GM19468 (cell line): Measurements from ENCODE around the gene PLS3.
"Not testable (repeated sequence)": the region's sequence is repeated elsewhere in the genome, so short reads cannot be mapped to it uniquely, and the experiment has no call there.

ENCODE experiments used
- ATAC-seq: cut with Tn5 transposase; IDR thresholded peaks from one replicate; pipeline ENCODE4 v1.9.1; 2021; ENCODE audit warnings: mild to moderate bottlenecking, moderate library complexity, moderate number of reproducible peaks; ENCODE audit not compliant: unreplicated experiment; ENCODE audit errors: extremely low read depth

PLS3 gene

GRCh38 chrX:115560978-115561604, at the start of gene PLS3:
Gene PLS3, plus strand, starts transcription at chrX:115561174. Its CDS starts 49,077 bp downstream, at chrX:115610251.
- ATAC-seq, result no peak

- no peak for ATAC-seq
These were observed 42.9 kb upstream of the PLS3 start for GRCh38 chrX:115518113-115518512.

- ATAC-seq, result no peak
These were observed 39.2 kb upstream of the PLS3 start for GRCh38 chrX:115521741-115522140.

GRCh38 chrX:115522952-115523351, 38.0 kb upstream of the PLS3 start:
- ATAC-seq, result no peak

- ATAC-seq, result no peak
These were observed 35.5 kb upstream of the PLS3 start for GRCh38 chrX:115525486-115525885.

GRCh38 chrX:115531818-115532403, 29.1 kb upstream of the PLS3 start:
- ATAC-seq, result no peak

GRCh38 chrX:115533485-115533884, 27.5 kb upstream of the PLS3 start:
- no peak for ATAC-seq

- no peak for ATAC-seq
These were observed 26.6 kb upstream of the PLS3 start for GRCh38 chrX:115534383-115534782.

GRCh38 chrX:115535421-115535820, 25.6 kb upstream of the PLS3 start:
- no peak for ATAC-seq

- no peak for ATAC-seq
These were observed 25.1 kb upstream of the PLS3 start for GRCh38 chrX:115535844-115536243.

- ATAC-seq, result no peak
These were observed 21.1 kb upstream of the PLS3 start for GRCh38 chrX:115539841-115540240.

- ATAC-seq, result not testable (repeated sequence)
These were observed 19.9 kb upstream of the PLS3 start for GRCh38 chrX:115541045-115541444.

- ATAC-seq, result no peak
These were observed 13.5 kb upstream of the PLS3 start for GRCh38 chrX:115547448-115547847.

- ATAC-seq, result no peak
These were observed 12.0 kb upstream of the PLS3 start for GRCh38 chrX:115549008-115549407.

GRCh38 chrX:115553171-115553570, 7.8 kb upstream of the PLS3 start:
- no peak for ATAC-seq

GRCh38 chrX:115559672-115560071, 1.3 kb upstream of the PLS3 start:
- ATAC-seq, result no peak

- ATAC-seq, result no peak
These were observed 580 bp upstream of the PLS3 start for GRCh38 chrX:115560211-115560977.

- ATAC-seq, result no peak
These were observed 868 bp downstream of the PLS3 start for GRCh38 chrX:115561605-115562479.

GRCh38 chrX:115562480-115562847, 1.5 kb downstream of the PLS3 start:
- ATAC-seq, result no peak

- no peak for ATAC-seq
These were observed 2.7 kb downstream of the PLS3 start for GRCh38 chrX:115563633-115564162.
